ENCODE results near the gene GLS2. TPM values are rescaled to one million over a fixed set of nuclear protein-coding genes. Genes with fewer than 3 reads are reported as not detected.

Gene GLS2
- total and polyA plus RNA-seq, 12 donors = 0.17 to 5.3 (median 1.5) TPM; not detected in 1

- no peaks in the 10 kb centered on the region for H3K9me3 ChIP-seq (replicated peaks in 1 of 3)
- H3K27ac ChIP-seq = no peak overlapping the region
- H3K36me3 ChIP-seq (replicated peaks in 1 of 2) = no peaks in the 10 kb centered on the region
- H3K27me3 ChIP-seq = no peaks in the 10 kb centered on the region
- TF ChIP-seq, protein P1, sequence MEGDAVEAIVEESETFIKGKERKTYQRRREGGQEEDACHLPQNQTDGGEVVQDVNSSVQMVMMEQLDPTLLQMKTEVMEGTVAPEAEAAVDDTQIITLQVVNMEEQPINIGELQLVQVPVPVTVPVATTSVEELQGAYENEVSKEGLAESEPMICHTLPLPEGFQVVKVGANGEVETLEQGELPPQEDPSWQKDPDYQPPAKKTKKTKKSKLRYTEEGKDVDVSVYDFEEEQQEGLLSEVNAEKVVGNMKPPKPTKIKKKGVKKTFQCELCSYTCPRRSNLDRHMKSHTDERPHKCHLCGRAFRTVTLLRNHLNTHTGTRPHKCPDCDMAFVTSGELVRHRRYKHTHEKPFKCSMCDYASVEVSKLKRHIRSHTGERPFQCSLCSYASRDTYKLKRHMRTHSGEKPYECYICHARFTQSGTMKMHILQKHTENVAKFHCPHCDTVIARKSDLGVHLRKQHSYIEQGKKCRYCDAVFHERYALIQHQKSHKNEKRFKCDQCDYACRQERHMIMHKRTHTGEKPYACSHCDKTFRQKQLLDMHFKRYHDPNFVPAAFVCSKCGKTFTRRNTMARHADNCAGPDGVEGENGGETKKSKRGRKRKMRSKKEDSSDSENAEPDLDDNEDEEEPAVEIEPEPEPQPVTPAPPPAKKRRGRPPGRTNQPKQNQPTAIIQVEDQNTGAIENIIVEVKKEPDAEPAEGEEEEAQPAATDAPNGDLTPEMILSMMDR (IDR thresholded peaks at IDR 0.05) = no peak
- no peak for TF ChIP-seq POLR2A (IDR thresholded peaks at IDR 0.05)
- no peak overlapping the region for H3K4me3 ChIP-seq
- intact Hi-C loops (cut with DNase I) = no loop called here
- no peak for DNase-seq
- peaks cover 14 to 16% of the 10 kb centered on the region in 2 donors for H3K4me1 ChIP-seq (replicated peaks in 1 of 2)
These were observed 2.4 kb upstream of the GLS2 start for GRCh38 chr12:56490360-56490759.

DNA sequence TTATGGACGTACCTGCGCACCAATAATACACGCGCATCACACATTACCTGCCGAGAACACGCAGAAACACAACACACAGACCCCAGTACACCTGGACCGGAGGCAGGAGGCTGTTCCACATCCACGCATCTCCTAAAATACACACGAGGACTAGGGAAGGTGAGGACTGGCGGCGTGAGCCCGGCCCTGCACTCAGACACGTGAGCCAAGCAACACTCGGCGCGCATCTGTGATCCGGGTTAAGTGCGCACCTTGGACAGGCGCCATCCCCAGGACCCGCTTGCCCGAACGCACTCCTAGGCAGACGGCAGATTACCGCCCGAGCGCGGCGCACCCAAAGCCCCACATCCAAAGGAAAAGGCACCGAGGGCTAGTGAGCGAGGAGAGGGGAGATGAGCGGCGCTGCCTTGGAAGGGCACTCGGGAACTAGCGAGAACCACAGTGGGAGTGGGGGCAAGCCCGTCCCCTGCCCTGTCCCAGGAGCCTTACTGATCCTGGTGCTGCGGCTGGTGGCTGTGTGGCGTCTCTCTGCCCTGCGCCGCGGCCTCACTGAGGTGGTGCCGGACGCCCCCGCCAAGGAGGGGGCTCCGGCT is 417 bp downstream of the GLS2 start:
- H3K27me3 ChIP-seq = no peaks in the 10 kb centered on the region
- DNase-seq = peak in 6 of 7 donors; percentile 18 to 75 (median 40)
- 4 to 42% (median 7%) methylated on average over 4 to 44 of the region's 44 CpGs for WGBS, 4 donors
- no peaks in the 10 kb centered on the region for H3K36me3 ChIP-seq (replicated peaks in 1 of 2)
- H3K4me3 ChIP-seq = peak overlapping the region in 2 of 4 donors; percentile 37 to 58
- no peak for TF ChIP-seq POLR2A (IDR thresholded peaks at IDR 0.05)
- H3K27ac ChIP-seq = peak overlapping the region in 1 of 5 donors; percentile 52
- H3K4me1 ChIP-seq (replicated peaks in 1 of 2) = peaks cover 14 to 16% of the 10 kb centered on the region in 2 donors
- H3K9me3 ChIP-seq (replicated peaks in 1 of 3) = no peaks in the 10 kb centered on the region
- intact Hi-C loops (cut with DNase I) = no loop called here

DNA sequence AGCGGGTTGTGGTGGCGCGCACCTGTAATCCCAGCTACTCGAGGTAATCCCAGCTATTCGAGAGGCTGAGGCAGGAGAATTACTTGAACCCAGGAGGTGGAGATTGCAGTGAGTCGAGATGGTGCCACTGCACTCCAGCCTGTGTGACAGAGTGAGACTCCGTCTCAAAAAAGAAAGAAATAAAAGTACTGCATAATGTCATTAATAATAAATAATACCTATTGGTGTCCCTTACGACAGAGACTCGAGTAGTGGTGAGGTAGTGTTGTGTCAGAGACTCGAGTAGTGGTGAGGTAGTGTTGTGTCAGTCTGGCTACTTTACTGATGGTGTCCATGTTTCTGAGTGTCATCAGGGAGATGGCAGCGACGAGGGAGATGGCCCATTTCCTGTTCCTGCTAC is 1.3 kb downstream of the GLS2 start:
- Histone ChIP-seq H3K4me3 (no peak overlapping the region), H3K4me1 (replicated peaks in 1 of 2) (peaks cover 14 to 16% of the 10 kb centered on the region in 2 donors), H3K27ac (no peak overlapping the region), H3K27me3 (no peaks in the 10 kb centered on the region), H3K36me3 (replicated peaks in 1 of 2) (no peaks in the 10 kb centered on the region), H3K9me3 (replicated peaks in 1 of 3) (no peaks in the 10 kb centered on the region)
- WGBS, 4 donors = 76 to 83% (median 79%) methylated on average over 12 of the region's 12 CpGs
- TF ChIP-seq, protein P1 (IDR thresholded peaks at IDR 0.05) = no peak
- TF ChIP-seq POLR2A (IDR thresholded peaks at IDR 0.05) = no peak
- DNase-seq = no peak
- intact Hi-C loops (cut with DNase I) = no loop called here

DNA sequence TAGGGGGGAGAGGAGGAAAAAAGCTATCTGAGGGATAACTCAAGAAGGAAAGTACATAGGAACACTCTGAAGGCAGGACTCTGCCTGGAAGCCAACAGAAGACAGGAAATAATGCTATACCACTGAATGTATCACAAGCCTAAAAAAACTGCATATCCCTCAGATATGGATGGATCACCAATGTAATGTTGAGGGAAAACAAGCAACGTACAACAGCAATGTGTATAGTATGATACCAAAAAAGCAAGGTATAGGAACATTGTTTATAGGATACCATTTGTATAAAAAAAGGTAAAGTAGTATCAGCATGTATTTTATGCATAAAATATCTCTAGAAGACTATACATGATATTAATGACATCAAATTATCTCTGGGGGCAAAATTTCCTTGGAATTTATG is 3.4 kb downstream of the GLS2 start:
- Histone ChIP-seq H3K4me1 (replicated peaks in 1 of 2) (peaks cover 14 to 16% of the 10 kb centered on the region in 2 donors), H3K27ac (no peak overlapping the region), H3K9me3 (replicated peaks in 1 of 3) (no peaks in the 10 kb centered on the region), H3K36me3 (replicated peaks in 1 of 2) (no peaks in the 10 kb centered on the region), H3K27me3 (no peaks in the 10 kb centered on the region), H3K4me3 (no peak overlapping the region)
- WGBS, 4 donors = 81 to 95% (median 91%) methylated on average over 1 of the region's 1 CpG
- intact Hi-C loops (cut with DNase I) = no loop called here
- TF ChIP-seq POLR2A (IDR thresholded peaks at IDR 0.05) = no peak
- TF ChIP-seq, protein P1 (IDR thresholded peaks at IDR 0.05) = no peak
- DNase-seq = no peak

- 91 to 96% (median 94%) methylated on average over 7 of the region's 7 CpGs for WGBS, 4 donors
- H3K9me3 ChIP-seq (replicated peaks in 1 of 3) = no peaks in the 10 kb centered on the region
- DNase-seq = no peak
- no peaks in the 10 kb centered on the region for H3K27me3 ChIP-seq
- no peaks in the 10 kb centered on the region for H3K36me3 ChIP-seq (replicated peaks in 1 of 2)
- H3K4me1 ChIP-seq (replicated peaks in 1 of 2) = no peaks in the 10 kb centered on the region
- no peak for TF ChIP-seq POLR2A (IDR thresholded peaks at IDR 0.05)
- TF ChIP-seq, protein P1 (IDR thresholded peaks at IDR 0.05) = no peak
- H3K27ac ChIP-seq = no peak overlapping the region
- intact Hi-C loops (cut with DNase I) = no loop called here
- no peak overlapping the region for H3K4me3 ChIP-seq
These were observed 8.3 kb downstream of the GLS2 start for GRCh38 chr12:56479625-56480024.

All from adrenal gland (tissue), 12 donors.